NCI-H187 (cell line): Measurements from ENCODE around the gene ZP4.

Experiments used
- DNase-seq, 2 experiments: peaks; one replicate each; lab custom pipeline; 2025; lab: John Stamatoyannopoulos, UW

The ZP4 gene

GRCh38 chr1:237890822-237891221 is at the start of gene ZP4:
ZP4 (minus strand) TSS chr1:237890922; CDS start chr1:237890635, 287 bp downstream.
- no peak for DNase-seq

GRCh38 chr1:237938553-237938952 is 47.8 kb upstream of the ZP4 start:
- DNase-seq = no peak

GRCh38 chr1:237938068-237938467 is 47.3 kb upstream of the ZP4 start:
- no peak for DNase-seq

- no peak for DNase-seq
These were observed 42.1 kb upstream of the ZP4 start for GRCh38 chr1:237932816-237933215.

- DNase-seq = no peak
These were observed 40.9 kb upstream of the ZP4 start for GRCh38 chr1:237931581-237931980.

- no peak for DNase-seq
These were observed 36.5 kb upstream of the ZP4 start for GRCh38 chr1:237927198-237927597.

GRCh38 chr1:237921306-237921705 is 30.6 kb upstream of the ZP4 start:
- DNase-seq = no peak

GRCh38 chr1:237913345-237913744 is 22.6 kb upstream of the ZP4 start:
- DNase-seq = no peak

- no peak for DNase-seq
These were observed 21.2 kb upstream of the ZP4 start for GRCh38 chr1:237911911-237912310.

GRCh38 chr1:237910834-237911233 is 20.1 kb upstream of the ZP4 start:
- no peak for DNase-seq

- no peak for DNase-seq
These were observed 13.2 kb upstream of the ZP4 start for GRCh38 chr1:237903961-237904360.

GRCh38 chr1:237902960-237903743 is 12.4 kb upstream of the ZP4 start:
- no peak for DNase-seq

- DNase-seq = no peak
These were observed 10.7 kb upstream of the ZP4 start for GRCh38 chr1:237901299-237901934.

GRCh38 chr1:237895630-237896029 is 4.9 kb upstream of the ZP4 start:
- no peak for DNase-seq

- no peak for DNase-seq
These were observed 3.4 kb upstream of the ZP4 start for GRCh38 chr1:237894131-237894530.

GRCh38 chr1:237891979-237892378 is 1.3 kb upstream of the ZP4 start:
- no peak for DNase-seq

GRCh38 chr1:237891266-237891665 is 544 bp upstream of the ZP4 start:
- DNase-seq = no peak

GRCh38 chr1:237890416-237890815 is 306 bp downstream of the ZP4 start:
- DNase-seq = no peak

GRCh38 chr1:237888143-237888542 is 2.6 kb downstream of the ZP4 start:
- no peak for DNase-seq

GRCh38 chr1:237887542-237887941 is 3.2 kb downstream of the ZP4 start:
- DNase-seq = no peak

- DNase-seq = no peak
These were observed 6.5 kb downstream of the ZP4 start for GRCh38 chr1:237884237-237884636.

- DNase-seq = no peak
These were observed 11.5 kb downstream of the ZP4 start for GRCh38 chr1:237879195-237879594.

GRCh38 chr1:237878406-237878805 is 12.3 kb downstream of the ZP4 start:
- no peak for DNase-seq

- no peak for DNase-seq
These were observed 13.1 kb downstream of the ZP4 start for GRCh38 chr1:237877631-237878030.
